Mucosa of descending colon (tissue), 3 donors: ENCODE data around the gene MOB3A. TPM values are rescaled to one million over a fixed set of nuclear protein-coding genes. Genes with fewer than 3 reads are reported as not detected.

Experiments used
- ATAC-seq: fragments of 200-7000 bp; cut with Tn5 transposase; one replicate; pipeline ENCODE4 v1.9.1; 2020; ENCODE audit warnings: mild to moderate bottlenecking, moderate library complexity
- DNase-seq, 3 donors: peaks; one replicate each; pipeline ENCODE4 v3.0.0-alpha.2; 2020
- H3K36me3 ChIP-seq: fragments of 200-600 bp; one replicate; pipeline ENCODE4 v1.8.0; 2021; ENCODE audit warnings: low read depth, mild to moderate bottlenecking
- H3K4me1 ChIP-seq: fragments of 200-600 bp; one replicate; pipeline ENCODE4 v1.8.0; 2021; ENCODE audit warnings: low read depth, mild to moderate bottlenecking
- H3K4me3 ChIP-seq: fragments of 200-600 bp; one replicate; pipeline ENCODE4 v1.8.0; 2021; ENCODE audit warnings: mild to moderate bottlenecking
- H3K9me3 ChIP-seq: fragments of 200-600 bp; one replicate; pipeline ENCODE4 v1.8.0; 2021; ENCODE audit warnings: mild to moderate bottlenecking
- intact Hi-C, 2 donors: fragments of 100-400 bp; cut with DNase I in 1 of 2; cut with micrococcal nuclease in 1 of 2; formaldehyde crosslinking; loops; one replicate each; pipeline versions ENCODE4 v1.11.0 to v1.11.1; 2022; cut with DNase I, micrococcal nuclease
- long read RNA-seq, 2 donors: library from polyadenylated mRNA; unstranded; transcript quantifications; one replicate each; pipeline ENCODE4 v2.0.0, GENCODE V29; 2019 to 2021
- total RNA-seq, 3 donors: library from RNA; stranded (reverse); fragmentation: NEBNext Ultra II Directional in 2 of 3; extraction: Animal tissue kit (Norgen Biotek cat#: 25700) in 2 of 3; gene quantifications; one replicate each; pipeline versions ENCODE4 v1.2.1 to v1.2.4, GENCODE V29; 2021 to 2023
- TF ChIP-seq, protein P1 (sequence below): fragments of 200-600 bp; IDR thresholded peaks from one replicate; pipeline ENCODE4 v1.8.0; 2022; ENCODE audit warnings: antibody characterized with exemption, mild to moderate bottlenecking
- donor health status: DM: no; HTN: no; CAD: no; lungs with moderate emphysema.
- donor health status: DM: no; HTN: no; CAD: no.
- donor health status: DM: no; HTN: yes; CAD: no.

MOB3A gene
- total RNA-seq: 10 to 100 TPM; 39.8 to 76.8 (median 43.7) TPM
- long read RNA-seq, donor 1, transcript MOB3A-209 (3 exons, 1,071 nt): minor isoform, 6 of 43 reads
- long read RNA-seq, donor 1, transcript MOB3A-201 (5 exons, 3,391 nt): major isoform, 18 of 43 reads
- long read RNA-seq, donor 1, partial matches to known transcripts: 0 of 43 reads
- long read RNA-seq, donor 1, other reads (novel, unspliced or antisense): 19 of 43 reads
- long read RNA-seq, donor 2, partial matches to known transcripts: 0 of 9 reads
- long read RNA-seq, donor 2, other reads (novel, unspliced or antisense): 5 of 9 reads

GRCh38 chr19:2096034-2096479 lies at the start of gene MOB3A:
Gene MOB3A, minus strand, starts transcription at chr19:2096326. Its CDS starts 17,766 bp downstream, at chr19:2078560.
- no peaks in the 10 kb centered on the region for H3K36me3 ChIP-seq
- DNase-seq (peak; percentile 92 to 96 (median 95)), ATAC-seq (peak; percentile 77)
- TF ChIP-seq, protein P1, sequence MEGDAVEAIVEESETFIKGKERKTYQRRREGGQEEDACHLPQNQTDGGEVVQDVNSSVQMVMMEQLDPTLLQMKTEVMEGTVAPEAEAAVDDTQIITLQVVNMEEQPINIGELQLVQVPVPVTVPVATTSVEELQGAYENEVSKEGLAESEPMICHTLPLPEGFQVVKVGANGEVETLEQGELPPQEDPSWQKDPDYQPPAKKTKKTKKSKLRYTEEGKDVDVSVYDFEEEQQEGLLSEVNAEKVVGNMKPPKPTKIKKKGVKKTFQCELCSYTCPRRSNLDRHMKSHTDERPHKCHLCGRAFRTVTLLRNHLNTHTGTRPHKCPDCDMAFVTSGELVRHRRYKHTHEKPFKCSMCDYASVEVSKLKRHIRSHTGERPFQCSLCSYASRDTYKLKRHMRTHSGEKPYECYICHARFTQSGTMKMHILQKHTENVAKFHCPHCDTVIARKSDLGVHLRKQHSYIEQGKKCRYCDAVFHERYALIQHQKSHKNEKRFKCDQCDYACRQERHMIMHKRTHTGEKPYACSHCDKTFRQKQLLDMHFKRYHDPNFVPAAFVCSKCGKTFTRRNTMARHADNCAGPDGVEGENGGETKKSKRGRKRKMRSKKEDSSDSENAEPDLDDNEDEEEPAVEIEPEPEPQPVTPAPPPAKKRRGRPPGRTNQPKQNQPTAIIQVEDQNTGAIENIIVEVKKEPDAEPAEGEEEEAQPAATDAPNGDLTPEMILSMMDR: no peak
- H3K4me1 ChIP-seq: peaks cover 21% of the 10 kb centered on the region
- H3K9me3 ChIP-seq: no peaks in the 10 kb centered on the region
- peak within 1 kb of the TSS; percentile 46 for H3K4me3 ChIP-seq
- intact Hi-C loops: no loop called here

DNA sequence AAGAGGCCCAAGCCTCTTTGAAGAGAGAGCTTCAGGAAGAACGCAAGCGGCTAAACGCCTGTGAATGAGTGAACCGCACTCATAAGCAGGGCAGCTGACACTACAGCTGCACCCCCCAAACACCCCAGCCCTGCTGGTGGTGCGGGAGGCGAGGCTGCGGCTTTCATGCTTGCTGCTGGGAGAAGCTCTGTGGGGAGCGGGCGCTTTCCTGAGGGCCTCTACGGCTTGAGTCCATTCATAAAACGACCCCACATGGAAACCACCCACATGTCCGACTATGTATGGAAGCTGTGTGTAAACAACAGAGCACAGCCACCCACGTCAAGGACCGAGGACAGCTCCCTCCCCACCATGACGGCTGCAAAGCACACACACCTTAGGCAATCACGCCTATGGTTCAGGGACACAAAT lies 49.7 kb upstream of the MOB3A start:
- TF ChIP-seq, protein P1: no peak
- Histone ChIP-seq H3K4me3 (no peak overlapping the region), H3K4me1 (peaks cover 15% of the 10 kb centered on the region), H3K9me3 (no peaks in the 10 kb centered on the region), H3K36me3 (no peaks in the 10 kb centered on the region)
- DNase-seq: no peak
- intact Hi-C loops: no loop called here
- ATAC-seq: no peak

- DNase-seq (no peak), ATAC-seq (no peak)
- TF ChIP-seq, protein P1: no peak
- no peaks in the 10 kb centered on the region for H3K36me3 ChIP-seq
- H3K9me3 ChIP-seq: no peaks in the 10 kb centered on the region
- H3K4me3 ChIP-seq: no peak overlapping the region
- intact Hi-C loops: no loop called here
- peaks cover 1% of the 10 kb centered on the region for H3K4me1 ChIP-seq
Measured at GRCh38 chr19:2144190-2144589, 48.1 kb upstream of the MOB3A start.

GRCh38 chr19:2142173-2142829 lies 46.2 kb upstream of the MOB3A start:
- ATAC-seq (no peak), DNase-seq (no peak)
- H3K36me3 ChIP-seq: peaks cover 3% of the 10 kb centered on the region

GRCh38 chr19:2140138-2140569 lies 44.0 kb upstream of the MOB3A start:
- no peak for DNase-seq
- H3K4me3 ChIP-seq: no peak overlapping the region
- no peaks in the 10 kb centered on the region for H3K9me3 ChIP-seq
- TF ChIP-seq, protein P1: no peak
- no peaks in the 10 kb centered on the region for H3K4me1 ChIP-seq
- no peak for ATAC-seq
- peaks cover 6% of the 10 kb centered on the region for H3K36me3 ChIP-seq
- intact Hi-C loops: no loop called here

More at GRCh38 chr19:2142173-2142829, 46.2 kb upstream of the MOB3A start:
- Histone ChIP-seq H3K9me3 (no peaks in the 10 kb centered on the region), H3K4me3 (no peak overlapping the region), H3K4me1 (no peaks in the 10 kb centered on the region)
- intact Hi-C loops: no loop called here
- TF ChIP-seq, protein P1: no peak
